HepG2 (cell line): ENCODE data around the gene PLSCR5. TPM values are rescaled to one million over a fixed set of nuclear protein-coding genes. Genes with fewer than 3 reads are reported as not detected.
A peak's percentile ranks its signal among the peaks of the same experiment; 100 is the strongest.

Experiments used
- GABPB1 ChIP-seq: IDR thresholded peaks from 2 replicates; pipeline ENCODE4 v1.6.1; 2016; ENCODE audit warnings: mild to moderate bottlenecking, missing genetic modification reagents, moderate library complexity, missing compliant biosample characterization
- JUND ChIP-seq: sonication (generic); formaldehyde crosslinking; IDR thresholded peaks from 2 replicates; pipeline ENCODE4 v1.8.0; 2022; ENCODE audit warnings: mild to moderate bottlenecking, missing genetic modification reagents
- NCOR1 ChIP-seq: fragments of 200-600 bp; sonication (generic); IDR thresholded peaks from 2 replicates; pipeline ENCODE4 v1.7.0; 2017; ENCODE audit warnings: antibody characterized with exemption, low read length, borderline replicate concordance
- RNF2 ChIP-seq: fragments of 450-650 bp; conservative IDR thresholded peaks from 2 replicates; pipeline ENCODE4 v1.6.1; 2016; ENCODE audit warnings: low read depth
- SATB2 ChIP-seq: sonication (generic); formaldehyde crosslinking; IDR thresholded peaks from 2 replicates; pipeline ENCODE4 v1.5.0; 2020; ENCODE audit warnings: missing genetic modification reagents
- SKI ChIP-seq: fragments of 450-650 bp; IDR thresholded peaks from one replicate; pipeline ENCODE4 v1.6.1; 2018; ENCODE audit warnings: mild to moderate bottlenecking; ENCODE audit not compliant: partially characterized antibody
- SP5 ChIP-seq: IDR thresholded peaks from 2 replicates; pipeline ENCODE4 v1.6.1; 2016; ENCODE audit warnings: low read depth, borderline replicate concordance
- ZFYVE20 ChIP-seq: sonication (generic); formaldehyde crosslinking; IDR thresholded peaks from 2 replicates; pipeline ENCODE4 v1.8.0; 2023; ENCODE audit warnings: low read depth, mild to moderate bottlenecking, moderate library complexity, missing genetic modification reagents, borderline replicate concordance
- ZNF260 ChIP-seq: sonication (generic); formaldehyde crosslinking; IDR thresholded peaks from 2 replicates; pipeline ENCODE4 v1.4.0; 2020; ENCODE audit warnings: missing genetic modification reagents, low read depth, mild to moderate bottlenecking, borderline replicate concordance
- ZNF674 ChIP-seq: sonication (generic); formaldehyde crosslinking; IDR thresholded peaks from 2 replicates; pipeline ENCODE4 v1.5.0; 2020; ENCODE audit warnings: low read depth, mild to moderate bottlenecking, missing genetic modification reagents
- polyA plus RNA-seq, 8 experiments: library from polyadenylated mRNA; depleted of rRNA in 3 of 8; stranded (reverse) in 7 of 8; unstranded in 1 of 8; fragments of >200 nt; fragmentation: Illumina TruSeq in 4 of 8; extraction: Trizol in 4 of 8; gene quantifications; 2 replicates each; pipeline versions ENCODE4 v1.2.1 to v1.2.3, GENCODE V29; 2011 to 2016; ENCODE audit warnings: low read depth in 4 of 8, missing spikeins in 1 of 8, mixed read lengths in 1 of 8; ENCODE audit not compliant: insufficient read depth in 1 of 8
- total RNA-seq, 5 experiments: library from RNA; depleted of rRNA; stranded (reverse); fragments of >200 nt; fragmentation: Illumina TruSeq; extraction: Trizol; gene quantifications; 2 replicates each; pipeline ENCODE4 v1.2.3, GENCODE V29; 2016; ENCODE audit warnings: low read depth in 1 of 5
- TF ChIP-seq, protein P1 (sequence below): sonication (generic); formaldehyde crosslinking; IDR thresholded peaks from 2 replicates; pipeline ENCODE4 v1.9.0; 2021; ENCODE audit warnings: missing genetic modification reagents, borderline replicate concordance
- TF ChIP-seq, protein P2 (sequence below): sonication (generic); formaldehyde crosslinking; IDR thresholded peaks from 2 replicates; pipeline ENCODE4 v1.5.1; 2020; ENCODE audit warnings: missing genetic modification reagents, mild to moderate bottlenecking, borderline replicate concordance
- TF ChIP-seq, protein P3 (sequence below), 2 experiments: IDR thresholded peaks; 2 replicates each; pipeline ENCODE4 v1.6.1; 2011 to 2012; ENCODE audit warnings: low read length in 2 of 2, borderline replicate concordance in 1 of 2, low read depth in 1 of 2, mild to moderate bottlenecking in 1 of 2, moderate library complexity in 1 of 2
- TF ChIP-seq, protein P4 (sequence below): sonication (generic); formaldehyde crosslinking; IDR thresholded peaks from 2 replicates; pipeline ENCODE4 v1.4.0; 2020; ENCODE audit warnings: mild to moderate bottlenecking, missing genetic modification reagents, borderline replicate concordance
- TF ChIP-seq, protein P5 (sequence below): sonication (generic); formaldehyde crosslinking; IDR thresholded peaks from 2 replicates; pipeline ENCODE4 v1.5.0; 2020; ENCODE audit warnings: missing genetic modification reagents
- TF ChIP-seq, protein P6 (sequence below): sonication (generic); IDR thresholded peaks from 2 replicates; pipeline ENCODE4 v1.6.1; 2016; ENCODE audit warnings: low read depth, borderline replicate concordance

Gene PLSCR5
- total and polyA plus RNA-seq, 2 of the 13 experiments (the other 11 are each of a cell fraction or from before 2014, with no cell fraction given), result 0.50 TPM; not detected in 1

DNA sequence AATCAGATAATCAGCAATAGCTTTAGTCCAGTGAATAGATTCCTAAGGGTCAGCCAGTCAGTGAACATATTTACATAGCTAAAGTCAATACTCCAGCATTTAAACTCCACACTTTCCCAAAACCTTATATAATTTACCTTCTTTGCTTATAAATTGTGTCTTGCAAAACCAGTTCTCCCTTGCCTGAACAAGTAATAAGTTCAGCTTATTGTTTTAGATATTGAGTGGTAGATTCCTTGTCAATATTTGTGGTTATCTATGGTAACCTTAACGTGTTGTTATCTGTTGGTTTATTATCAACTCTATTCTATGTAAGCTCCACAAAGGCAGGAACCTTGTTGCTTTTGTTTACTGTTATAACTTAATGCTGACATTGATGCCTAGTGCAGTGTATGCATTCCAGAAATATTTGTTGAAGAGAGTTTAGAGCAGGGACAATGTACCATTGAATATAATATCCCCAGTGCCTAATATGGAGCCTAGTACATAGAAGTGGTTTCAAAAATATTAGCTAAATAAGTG is 24.0 kb downstream of the PLSCR5 start (continued):
- TF ChIP-seq, protein P1, sequence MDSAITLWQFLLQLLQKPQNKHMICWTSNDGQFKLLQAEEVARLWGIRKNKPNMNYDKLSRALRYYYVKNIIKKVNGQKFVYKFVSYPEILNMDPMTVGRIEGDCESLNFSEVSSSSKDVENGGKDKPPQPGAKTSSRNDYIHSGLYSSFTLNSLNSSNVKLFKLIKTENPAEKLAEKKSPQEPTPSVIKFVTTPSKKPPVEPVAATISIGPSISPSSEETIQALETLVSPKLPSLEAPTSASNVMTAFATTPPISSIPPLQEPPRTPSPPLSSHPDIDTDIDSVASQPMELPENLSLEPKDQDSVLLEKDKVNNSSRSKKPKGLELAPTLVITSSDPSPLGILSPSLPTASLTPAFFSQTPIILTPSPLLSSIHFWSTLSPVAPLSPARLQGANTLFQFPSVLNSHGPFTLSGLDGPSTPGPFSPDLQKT (CRISPR knock-in tag), result no peak
- TF ChIP-seq SATB2 (CRISPR knock-in tag) (no peak), NCOR1 (no peak; the same call in 1 of the 2 replicates), SKI (peak; percentile 64), JUND (CRISPR knock-in tag) (no peak), ZFYVE20 (no peak), ZNF260 (CRISPR knock-in tag) (no peak), GABPB1 (no peak), SP5 (0 out of 2 replicates have a peak, but pooled peaks have one; percentile 30), ZNF674 (CRISPR knock-in tag) (no peak), RNF2 (no peak)
- TF ChIP-seq, protein P2, sequence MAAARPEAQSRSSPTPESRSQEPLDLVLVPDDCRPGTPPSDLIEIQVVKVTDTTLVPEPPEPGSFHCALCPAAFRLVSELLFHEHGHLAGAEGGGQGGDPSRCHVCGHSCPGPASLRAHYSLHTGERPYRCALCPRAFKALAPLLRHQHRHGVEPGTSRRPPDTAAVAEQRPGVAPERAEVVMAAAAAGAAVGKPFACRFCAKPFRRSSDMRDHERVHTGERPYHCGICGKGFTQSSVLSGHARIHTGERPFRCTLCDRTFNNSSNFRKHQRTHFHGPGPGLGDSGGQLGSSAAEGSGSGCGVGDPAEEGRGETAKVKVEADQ (CRISPR knock-in tag), result 0 out of 2 replicates have a peak, but pooled peaks have one; percentile 33
- TF ChIP-seq, protein P3, sequence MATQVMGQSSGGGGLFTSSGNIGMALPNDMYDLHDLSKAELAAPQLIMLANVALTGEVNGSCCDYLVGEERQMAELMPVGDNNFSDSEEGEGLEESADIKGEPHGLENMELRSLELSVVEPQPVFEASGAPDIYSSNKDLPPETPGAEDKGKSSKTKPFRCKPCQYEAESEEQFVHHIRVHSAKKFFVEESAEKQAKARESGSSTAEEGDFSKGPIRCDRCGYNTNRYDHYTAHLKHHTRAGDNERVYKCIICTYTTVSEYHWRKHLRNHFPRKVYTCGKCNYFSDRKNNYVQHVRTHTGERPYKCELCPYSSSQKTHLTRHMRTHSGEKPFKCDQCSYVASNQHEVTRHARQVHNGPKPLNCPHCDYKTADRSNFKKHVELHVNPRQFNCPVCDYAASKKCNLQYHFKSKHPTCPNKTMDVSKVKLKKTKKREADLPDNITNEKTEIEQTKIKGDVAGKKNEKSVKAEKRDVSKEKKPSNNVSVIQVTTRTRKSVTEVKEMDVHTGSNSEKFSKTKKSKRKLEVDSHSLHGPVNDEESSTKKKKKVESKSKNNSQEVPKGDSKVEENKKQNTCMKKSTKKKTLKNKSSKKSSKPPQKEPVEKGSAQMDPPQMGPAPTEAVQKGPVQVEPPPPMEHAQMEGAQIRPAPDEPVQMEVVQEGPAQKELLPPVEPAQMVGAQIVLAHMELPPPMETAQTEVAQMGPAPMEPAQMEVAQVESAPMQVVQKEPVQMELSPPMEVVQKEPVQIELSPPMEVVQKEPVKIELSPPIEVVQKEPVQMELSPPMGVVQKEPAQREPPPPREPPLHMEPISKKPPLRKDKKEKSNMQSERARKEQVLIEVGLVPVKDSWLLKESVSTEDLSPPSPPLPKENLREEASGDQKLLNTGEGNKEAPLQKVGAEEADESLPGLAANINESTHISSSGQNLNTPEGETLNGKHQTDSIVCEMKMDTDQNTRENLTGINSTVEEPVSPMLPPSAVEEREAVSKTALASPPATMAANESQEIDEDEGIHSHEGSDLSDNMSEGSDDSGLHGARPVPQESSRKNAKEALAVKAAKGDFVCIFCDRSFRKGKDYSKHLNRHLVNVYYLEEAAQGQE (IDR thresholded peaks at IDR 0.05; ENCODE audit: borderline replicate concordance in 1 of 2, low read depth in 1 of 2, low read length in 2 of 2), result no peak
- TF ChIP-seq, protein P4, sequence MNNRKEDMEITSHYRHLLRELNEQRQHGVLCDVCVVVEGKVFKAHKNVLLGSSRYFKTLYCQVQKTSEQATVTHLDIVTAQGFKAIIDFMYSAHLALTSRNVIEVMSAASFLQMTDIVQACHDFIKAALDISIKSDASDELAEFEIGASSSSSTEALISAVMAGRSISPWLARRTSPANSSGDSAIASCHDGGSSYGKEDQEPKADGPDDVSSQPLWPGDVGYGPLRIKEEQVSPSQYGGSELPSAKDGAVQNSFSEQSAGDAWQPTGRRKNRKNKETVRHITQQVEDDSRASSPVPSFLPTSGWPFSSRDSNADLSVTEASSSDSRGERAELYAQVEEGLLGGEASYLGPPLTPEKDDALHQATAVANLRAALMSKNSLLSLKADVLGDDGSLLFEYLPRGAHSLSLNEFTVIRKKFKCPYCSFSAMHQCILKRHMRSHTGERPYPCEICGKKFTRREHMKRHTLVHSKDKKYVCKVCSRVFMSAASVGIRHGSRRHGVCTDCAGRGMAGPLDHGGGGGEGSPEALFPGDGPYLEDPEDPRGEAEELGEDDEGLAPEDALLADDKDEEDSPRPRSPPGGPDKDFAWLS, result no peak
- TF ChIP-seq, protein P5, sequence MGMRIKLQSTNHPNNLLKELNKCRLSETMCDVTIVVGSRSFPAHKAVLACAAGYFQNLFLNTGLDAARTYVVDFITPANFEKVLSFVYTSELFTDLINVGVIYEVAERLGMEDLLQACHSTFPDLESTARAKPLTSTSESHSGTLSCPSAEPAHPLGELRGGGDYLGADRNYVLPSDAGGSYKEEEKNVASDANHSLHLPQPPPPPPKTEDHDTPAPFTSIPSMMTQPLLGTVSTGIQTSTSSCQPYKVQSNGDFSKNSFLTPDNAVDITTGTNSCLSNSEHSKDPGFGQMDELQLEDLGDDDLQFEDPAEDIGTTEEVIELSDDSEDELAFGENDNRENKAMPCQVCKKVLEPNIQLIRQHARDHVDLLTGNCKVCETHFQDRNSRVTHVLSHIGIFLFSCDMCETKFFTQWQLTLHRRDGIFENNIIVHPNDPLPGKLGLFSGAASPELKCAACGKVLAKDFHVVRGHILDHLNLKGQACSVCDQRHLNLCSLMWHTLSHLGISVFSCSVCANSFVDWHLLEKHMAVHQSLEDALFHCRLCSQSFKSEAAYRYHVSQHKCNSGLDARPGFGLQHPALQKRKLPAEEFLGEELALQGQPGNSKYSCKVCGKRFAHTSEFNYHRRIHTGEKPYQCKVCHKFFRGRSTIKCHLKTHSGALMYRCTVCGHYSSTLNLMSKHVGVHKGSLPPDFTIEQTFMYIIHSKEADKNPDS (CRISPR knock-in tag), result 0 out of 2 replicates have a peak, but pooled peaks have one; percentile 36
- TF ChIP-seq, protein P6, sequence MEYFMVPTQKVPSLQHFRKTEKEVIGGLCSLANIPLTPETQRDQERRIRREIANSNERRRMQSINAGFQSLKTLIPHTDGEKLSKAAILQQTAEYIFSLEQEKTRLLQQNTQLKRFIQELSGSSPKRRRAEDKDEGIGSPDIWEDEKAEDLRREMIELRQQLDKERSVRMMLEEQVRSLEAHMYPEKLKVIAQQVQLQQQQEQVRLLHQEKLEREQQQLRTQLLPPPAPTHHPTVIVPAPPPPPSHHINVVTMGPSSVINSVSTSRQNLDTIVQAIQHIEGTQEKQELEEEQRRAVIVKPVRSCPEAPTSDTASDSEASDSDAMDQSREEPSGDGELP, result 0 out of 2 replicates have a peak, but pooled peaks have one; percentile 19
